Lower leg skin (tissue), 4 donors: ENCODE data around the gene LIPK. TPM values are rescaled to one million over a fixed set of nuclear protein-coding genes. Genes with fewer than 3 reads are reported as not detected.

ENCODE experiments used
- DNase-seq, 2 donors: peaks; one replicate each; pipeline ENCODE4 v3.0.0-alpha.2; 2019; ENCODE audit warnings: low spot score in 2 of 2
- H3K4me3 ChIP-seq: fragments of 200-600 bp; sonication (generic); 2 replicates; pipeline ENCODE4 v1.5.1; 2017; ENCODE audit warnings: mild to moderate bottlenecking, low read depth; ENCODE audit not compliant: poor library complexity, severe bottlenecking
- CTCF ChIP-seq, 3 donors: fragments of 450-650 bp; IDR thresholded peaks; one replicate each; pipeline ENCODE4 v1.5.1; 2016; ENCODE audit warnings: antibody characterized with exemption in 3 of 3, mild to moderate bottlenecking in 3 of 3, moderate library complexity in 2 of 3
- POLR2A ChIP-seq, 2 donors: fragments of 450-650 bp; IDR thresholded peaks; one replicate each; pipeline ENCODE4 v1.6.1; 2016 to 2017; ENCODE audit warnings: antibody characterized with exemption in 2 of 2, mild to moderate bottlenecking in 1 of 2, moderate library complexity in 1 of 2
- WGBS, 2 donors: methylation state at CpG; one replicate each; pipeline ENCODE4 v1.1.5; 2018; 5-methylcytosine and 5-hydroxymethylcytosine counted together
- intact Hi-C: fragments of 100-400 bp; cut with DNase I; formaldehyde crosslinking; loops from one replicate; pipeline ENCODE4 v1.15.0; 2023; ENCODE audit warnings: low total_unique reads
- total RNA-seq, 4 donors: library from RNA; depleted of rRNA; stranded (reverse); fragments of >200 nt; gene quantifications; one replicate each; pipeline ENCODE4 v1.1.0, GENCODE V29; 2016

Gene LIPK
- total RNA-seq, 4 donors from 2014 or later: 17.4 to 60.3 (median 27.5) TPM

GRCh38 chr10:88793712-88794299 lies 87.8 kb downstream of the LIPK start:
- DNase-seq: no peak
- 30 to 33% methylated on average over 2 of the region's 2 CpGs for WGBS, 2 donors
- intact Hi-C loops: no loop called here
- TF ChIP-seq POLR2A (IDR thresholded peaks at IDR 0.05) (no peak), CTCF (IDR thresholded peaks at IDR 0.05) (no peak)
- no peak overlapping the region for H3K4me3 ChIP-seq

DNA sequence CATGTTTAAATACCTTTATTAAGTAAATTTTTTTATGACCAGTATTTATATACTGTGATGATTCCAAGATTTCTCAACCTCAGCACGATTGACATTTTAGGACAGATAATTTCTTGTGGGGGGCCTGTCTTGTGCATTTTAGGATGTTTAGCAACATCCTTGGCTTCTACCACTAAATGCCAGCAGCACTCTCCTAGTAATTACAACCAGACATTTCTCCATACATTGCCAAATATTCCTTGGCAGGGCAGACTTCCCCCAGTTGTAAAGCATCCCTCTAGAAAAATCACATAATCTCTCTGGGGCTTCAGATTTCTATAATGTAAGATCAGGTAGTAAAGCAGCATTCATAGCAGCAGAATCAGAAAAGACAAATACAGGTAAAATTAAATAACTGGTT lies 88.7 kb downstream of the LIPK start:
- H3K4me3 ChIP-seq: no peak overlapping the region
- 21 to 25% methylated on average over 1 of the region's 1 CpG for WGBS, 2 donors
- TF ChIP-seq POLR2A (IDR thresholded peaks at IDR 0.05): no peak
- TF ChIP-seq CTCF (IDR thresholded peaks at IDR 0.05): no peak
- DNase-seq: no peak
- intact Hi-C loops: no loop called here

DNA sequence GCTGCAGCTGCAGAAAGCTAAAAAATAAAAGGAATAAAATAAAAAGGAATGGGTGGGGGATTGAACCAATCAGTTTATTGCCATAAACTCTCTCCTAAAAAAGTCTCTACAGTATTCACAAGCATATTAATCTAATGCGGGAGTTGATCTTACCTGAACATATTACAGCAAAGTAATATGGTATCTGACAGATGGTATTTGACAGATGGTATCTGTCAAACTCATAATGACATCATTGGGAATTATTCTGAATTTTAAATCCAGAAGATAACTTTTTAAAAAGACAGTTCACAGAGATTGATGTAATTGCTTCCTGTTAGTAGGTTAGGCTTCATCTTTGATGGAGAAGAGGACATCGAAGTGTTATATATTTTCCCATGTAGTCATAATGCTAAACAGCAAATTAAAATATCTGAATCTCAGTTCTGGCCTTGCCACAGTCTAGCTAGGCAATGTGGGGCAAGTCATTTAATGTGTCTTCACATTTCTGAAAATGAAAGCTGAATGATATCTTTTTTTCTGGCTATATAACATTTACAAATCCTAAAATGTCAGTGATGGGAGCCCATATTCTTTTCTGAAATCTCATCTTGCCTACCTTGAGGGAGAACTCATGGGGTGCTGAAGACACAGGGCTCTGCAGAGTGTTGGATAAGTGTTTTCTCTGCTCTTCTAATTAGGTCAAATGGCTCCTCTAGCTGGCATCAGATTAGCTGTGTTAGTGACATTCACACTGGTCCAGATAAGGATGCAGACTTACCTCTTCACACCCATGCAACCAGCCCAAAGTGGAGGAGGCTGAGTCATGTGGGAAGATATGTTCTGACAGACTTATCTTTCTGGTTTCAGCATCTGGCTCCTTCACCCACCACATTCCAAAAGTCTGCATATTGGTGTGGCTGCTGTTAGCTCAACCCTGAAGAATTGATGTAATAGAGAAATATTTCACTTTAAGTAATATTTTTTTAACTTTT lies 94.4 kb downstream of the LIPK start:
- TF ChIP-seq POLR2A (IDR thresholded peaks at IDR 0.05): no peak
- no peak for TF ChIP-seq CTCF (IDR thresholded peaks at IDR 0.05)
- H3K4me3 ChIP-seq: no peak overlapping the region
- DNase-seq: no peak
- intact Hi-C loops: no loop called here
- WGBS, 2 donors: 72 to 80% methylated on average over 2 of the region's 2 CpGs

Other genes starting within 250 kb of the LIPK start
- 10 to 100 TPM in 2 of 4 donors, 1 to 10 TPM in 2; 6.8 to 18.3 (median 10.9) TPM for gene RNLS, start 122.9 kb upstream of the LIPK start, total RNA-seq
- under 1 TPM in 1 of 4 donors, not detected in 3; 0.15 TPM for gene LIPJ, start 119.5 kb upstream of the LIPK start, total RNA-seq
- gene LIPF, start 41.8 kb upstream of the LIPK start, total RNA-seq: not detected
- 10 to 100 TPM; 25.9 to 80.5 (median 39.4) TPM for gene LIPN, start 53.8 kb downstream of the LIPK start, total RNA-seq
- 10 to 100 TPM; 30.4 to 56.7 (median 36.1) TPM for gene LIPM, start 96.5 kb downstream of the LIPK start, total RNA-seq
- gene ANKRD22, start 145.6 kb downstream of the LIPK start, total RNA-seq: 10 to 100 TPM; 30.7 to 56.7 (median 35.4) TPM
- gene STAMBPL1, start 174.0 kb downstream of the LIPK start, total RNA-seq: 10 to 100 TPM in 2 of 4 donors, 1 to 10 TPM in 2; 6.9 to 16.2 (median 10.9) TPM
- gene ACTA2, start 246.5 kb downstream of the LIPK start, total RNA-seq: 100 to 1,000 TPM in 3 of 4 donors, 10 to 100 TPM in 1; 66.4 to 344 (median 129) TPM